Type B pancreatic cell (in vitro differentiated cells): ENCODE results near the gene YPEL2. TPM values are rescaled to one million over a fixed set of nuclear protein-coding genes. Genes with fewer than 3 reads are reported as not detected.

Source experiments
- DNase-seq: peaks from one replicate; pipeline ENCODE4 v3.0.0; 2021; ENCODE audit warnings: mixed read lengths; ENCODE audit not compliant: unreplicated experiment; ENCODE audit errors: extremely low spot score
- H3K27ac Mint-ChIP-seq: 2 replicates; pipeline ENCODE4 v1.8.0; 2021; ENCODE audit warnings: mild to moderate bottlenecking, mixed read lengths
- H3K27me3 Mint-ChIP-seq: 2 replicates; pipeline ENCODE4 v1.8.0; 2021; ENCODE audit warnings: mixed read lengths
- H3K36me3 Mint-ChIP-seq: 2 replicates; pipeline ENCODE4 v1.8.0; 2021; ENCODE audit warnings: mixed read lengths
- H3K4me1 Mint-ChIP-seq: one replicate; pipeline ENCODE4 v1.8.0; 2021; ENCODE audit warnings: mixed read lengths; ENCODE audit not compliant: unreplicated experiment
- H3K4me3 Mint-ChIP-seq: 2 replicates; pipeline ENCODE4 v1.8.0; 2021; ENCODE audit warnings: mild to moderate bottlenecking, mixed read lengths
- H3K9me3 Mint-ChIP-seq: 2 replicates; pipeline ENCODE4 v1.8.0; 2021; ENCODE audit warnings: mixed read lengths
- CTCF ChIP-seq: fragments of 200-600 bp; sonication (generic); conservative IDR thresholded peaks from 2 replicates; pipeline ENCODE4 v1.5.0; 2021; ENCODE audit warnings: antibody characterized with exemption, mild to moderate bottlenecking
- total RNA-seq: library from RNA; stranded (reverse); gene quantifications from 2 replicates; pipeline ENCODE4 v1.2.1, GENCODE V29; 2021; ENCODE audit warnings: low replicate concordance

YPEL2 gene
- total RNA-seq, 1 donor from 2014 or later, result 14.7 TPM

- no peaks in the 10 kb centered on the region for H3K36me3 Mint-ChIP-seq
- DNase-seq, result no peak
- no peaks in the 10 kb centered on the region for H3K9me3 Mint-ChIP-seq
- no peak overlapping the region for H3K27ac Mint-ChIP-seq
- no peak overlapping the region for H3K4me3 Mint-ChIP-seq
- H3K27me3 Mint-ChIP-seq, result no peaks in the 10 kb centered on the region
- TF ChIP-seq CTCF, result no peak
- H3K4me1 Mint-ChIP-seq, result peaks cover 55% of the 10 kb centered on the region
Observed at GRCh38 chr17:59345476-59345875, 14.0 kb downstream of the YPEL2 start.

- Mint-ChIP-seq H3K9me3 (no peaks in the 10 kb centered on the region), H3K4me3 (no peak overlapping the region), H3K4me1 (peaks cover 61% of the 10 kb centered on the region), H3K36me3 (no peaks in the 10 kb centered on the region), H3K27ac (no peak overlapping the region), H3K27me3 (no peaks in the 10 kb centered on the region)
- TF ChIP-seq CTCF, result no peak
- DNase-seq, result no peak
Observed at GRCh38 chr17:59346341-59346740, 14.9 kb downstream of the YPEL2 start.

GRCh38 chr17:59346876-59347407, 15.5 kb downstream of the YPEL2 start:
- no peaks in the 10 kb centered on the region for H3K36me3 Mint-ChIP-seq
- H3K9me3 Mint-ChIP-seq, result no peaks in the 10 kb centered on the region
- H3K4me1 Mint-ChIP-seq, result peaks cover 63% of the 10 kb centered on the region
- no peak for DNase-seq
- no peaks in the 10 kb centered on the region for H3K27me3 Mint-ChIP-seq
- no peak for TF ChIP-seq CTCF
- H3K4me3 Mint-ChIP-seq, result no peak overlapping the region
- no peak overlapping the region for H3K27ac Mint-ChIP-seq

GRCh38 chr17:59347975-59348391, 16.5 kb downstream of the YPEL2 start:
- H3K9me3 Mint-ChIP-seq, result no peaks in the 10 kb centered on the region
- peaks cover 52% of the 10 kb centered on the region for H3K4me1 Mint-ChIP-seq
- H3K27ac Mint-ChIP-seq, result no peak overlapping the region
- no peak for DNase-seq
- H3K36me3 Mint-ChIP-seq, result no peaks in the 10 kb centered on the region
- TF ChIP-seq CTCF, result no peak
- H3K4me3 Mint-ChIP-seq, result no peak overlapping the region
- no peaks in the 10 kb centered on the region for H3K27me3 Mint-ChIP-seq

- no peak for TF ChIP-seq CTCF
- DNase-seq, result no peak
- Mint-ChIP-seq H3K4me3 (no peak overlapping the region), H3K27me3 (no peaks in the 10 kb centered on the region), H3K27ac (no peak overlapping the region), H3K9me3 (no peaks in the 10 kb centered on the region), H3K4me1 (peaks cover 60% of the 10 kb centered on the region), H3K36me3 (peaks cover 6% of the 10 kb centered on the region)
Observed at GRCh38 chr17:59349178-59349577, 17.7 kb downstream of the YPEL2 start.
